Activated gamma-delta T cell (primary cell): ENCODE measurements around the gene HGF.

Experiments used
- DNase-seq: peaks from one replicate; lab custom pipeline; 2025; lab: John Stamatoyannopoulos, UW

Gene HGF

DNA sequence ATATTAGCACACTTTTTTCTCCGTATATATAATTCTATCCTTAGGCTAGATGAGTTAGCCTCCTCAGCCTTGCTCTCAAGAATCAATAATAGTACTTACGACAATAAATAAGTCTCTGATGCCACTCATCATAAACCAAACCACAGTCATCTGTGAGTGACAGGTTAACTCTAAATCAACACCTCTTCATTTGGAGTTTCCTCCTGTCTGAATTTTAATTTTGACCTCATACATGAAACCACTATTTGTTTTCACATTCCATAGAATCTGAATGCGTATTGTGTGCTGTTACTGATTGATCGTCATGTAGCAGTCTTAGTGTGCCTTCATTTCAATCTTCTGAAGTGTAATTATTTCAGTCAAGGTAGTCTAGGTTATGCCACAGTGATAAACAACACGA is 85.8 kb downstream of the HGF start:
- no peak for DNase-seq

DNA sequence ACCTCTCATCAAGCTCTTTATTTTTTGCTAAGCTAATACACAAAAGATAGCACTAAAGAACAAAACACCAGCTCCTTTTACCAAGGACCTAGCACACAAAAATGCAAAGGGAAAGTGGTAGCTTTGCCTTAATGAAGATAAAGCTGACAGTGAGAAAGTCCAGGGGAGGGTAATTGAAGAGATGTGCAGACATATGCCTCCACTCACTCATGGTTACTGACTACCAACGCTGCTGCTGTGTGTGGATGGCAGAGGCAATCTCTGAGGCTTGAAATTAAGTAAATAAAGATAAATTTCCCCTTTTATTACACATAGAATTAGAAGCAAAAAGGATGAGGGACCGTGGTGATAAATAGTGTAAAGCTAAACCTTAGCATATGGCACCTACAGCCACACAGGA is 87.0 kb downstream of the HGF start:
- no peak for DNase-seq

GRCh38 chr7:81680120-81680519 is 89.7 kb downstream of the HGF start:
- DNase-seq = no peak

GRCh38 chr7:81676813-81677212 is 93.0 kb downstream of the HGF start:
- no peak for DNase-seq

DNA sequence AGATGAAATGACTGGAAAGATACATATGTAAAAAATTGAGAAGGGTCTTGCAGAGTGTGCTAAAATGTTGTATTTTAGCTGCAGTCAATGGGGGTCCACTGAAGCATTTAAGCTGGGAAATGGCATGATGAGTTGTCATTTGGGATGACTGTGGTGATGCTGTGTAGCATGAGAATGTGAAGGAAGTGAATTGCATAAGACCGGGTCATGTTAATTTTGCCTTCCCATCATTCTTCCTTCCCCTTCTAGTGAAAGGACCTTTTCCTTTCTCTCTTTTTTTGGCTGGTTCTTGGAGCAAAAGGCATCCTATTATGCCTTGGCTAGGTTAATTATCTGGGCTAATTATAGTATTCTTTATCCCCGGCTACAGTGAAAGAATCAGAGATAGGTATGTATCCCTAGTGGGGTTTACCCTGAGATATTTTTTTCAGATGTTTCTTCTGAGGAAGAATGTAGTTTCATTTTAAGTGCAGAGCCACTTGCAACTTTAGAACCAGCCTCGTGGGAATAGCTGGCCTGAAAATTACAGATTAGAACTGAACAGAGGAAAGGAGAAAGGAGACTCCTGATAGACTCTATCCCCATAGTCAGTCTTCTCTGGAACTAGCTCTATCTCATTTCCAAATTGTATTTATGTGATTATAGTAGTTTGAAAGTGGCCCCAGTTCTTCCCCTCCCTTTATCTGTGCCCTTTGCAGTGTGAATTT is 93.6 kb downstream of the HGF start:
- no peak for DNase-seq

- no peak for DNase-seq
Measured at GRCh38 chr7:81674431-81674830, 95.4 kb downstream of the HGF start.

GRCh38 chr7:81672872-81673271 is 97.0 kb downstream of the HGF start:
- no peak for DNase-seq

DNA sequence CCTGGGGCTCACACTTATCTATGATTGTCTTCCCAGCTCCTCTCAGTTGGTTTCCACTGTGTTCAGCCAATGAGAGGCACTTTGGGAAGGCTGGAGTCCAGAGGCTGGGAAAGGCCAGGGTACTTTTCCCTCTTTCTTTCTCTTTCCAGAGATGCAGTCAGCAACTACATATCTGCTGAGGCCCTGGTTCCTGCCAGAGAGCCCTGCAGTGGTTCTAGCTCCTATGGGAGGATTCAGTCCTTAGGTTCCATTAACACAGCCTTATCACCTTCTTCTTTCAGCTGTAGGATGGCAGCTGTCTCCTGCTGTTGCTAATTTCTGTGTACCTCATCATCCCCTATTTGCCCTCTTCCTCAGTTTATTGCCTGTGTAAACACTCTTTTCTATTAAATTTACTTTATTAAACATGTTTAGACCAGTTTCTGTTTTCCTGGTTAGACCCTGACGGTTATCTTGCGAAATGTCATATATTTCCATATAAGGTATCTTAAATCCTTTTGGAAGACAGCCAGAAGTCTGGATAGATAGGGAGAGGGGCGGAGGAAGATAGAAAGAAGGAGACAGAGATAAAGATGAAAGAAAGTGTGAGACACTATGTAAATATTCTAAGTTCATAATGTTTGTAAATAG is 100.3 kb downstream of the HGF start:
- no peak for DNase-seq

DNA sequence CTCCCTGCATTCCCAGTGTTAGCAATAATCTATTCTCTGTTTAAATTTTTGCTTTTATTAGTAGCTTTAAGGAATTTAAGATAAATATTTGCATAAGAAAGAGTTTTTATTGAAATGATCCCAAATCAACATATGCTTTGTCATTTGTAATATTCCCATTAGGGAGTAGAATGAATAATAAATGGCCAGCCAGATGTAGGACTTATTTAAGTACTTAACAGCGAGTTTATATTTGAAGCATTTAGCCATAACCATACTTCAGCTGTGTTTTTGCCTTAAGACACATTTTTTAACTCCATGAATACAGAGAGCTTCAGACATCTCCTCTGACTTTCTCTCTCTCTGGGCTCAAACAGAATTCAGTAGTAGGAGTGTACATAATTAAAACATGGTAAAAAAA is 103.6 kb downstream of the HGF start:
- DNase-seq = no peak

- DNase-seq = no peak
Measured at GRCh38 chr7:81665236-81665635, 104.6 kb downstream of the HGF start.

GRCh38 chr7:81664304-81664703 is 105.5 kb downstream of the HGF start:
- no peak for DNase-seq

DNA sequence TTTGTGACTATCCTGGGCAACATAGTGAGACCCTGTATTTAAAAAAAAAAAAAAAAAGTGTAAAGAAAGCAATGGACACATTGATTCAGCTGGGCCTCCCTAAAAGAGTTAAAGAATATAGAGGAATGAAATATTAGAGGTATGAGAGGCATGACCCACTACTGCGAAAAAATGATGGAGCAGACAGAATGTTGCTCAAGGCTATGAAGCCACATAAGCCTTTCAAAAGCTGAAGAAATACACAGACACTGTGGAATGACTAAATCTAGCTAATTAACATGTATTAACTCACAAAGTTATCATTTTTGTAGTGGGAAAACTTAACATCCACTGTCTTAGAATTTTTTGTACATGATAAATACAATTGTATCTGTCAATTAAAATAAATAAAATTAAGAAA is 107.3 kb downstream of the HGF start:
- no peak for DNase-seq

DNA sequence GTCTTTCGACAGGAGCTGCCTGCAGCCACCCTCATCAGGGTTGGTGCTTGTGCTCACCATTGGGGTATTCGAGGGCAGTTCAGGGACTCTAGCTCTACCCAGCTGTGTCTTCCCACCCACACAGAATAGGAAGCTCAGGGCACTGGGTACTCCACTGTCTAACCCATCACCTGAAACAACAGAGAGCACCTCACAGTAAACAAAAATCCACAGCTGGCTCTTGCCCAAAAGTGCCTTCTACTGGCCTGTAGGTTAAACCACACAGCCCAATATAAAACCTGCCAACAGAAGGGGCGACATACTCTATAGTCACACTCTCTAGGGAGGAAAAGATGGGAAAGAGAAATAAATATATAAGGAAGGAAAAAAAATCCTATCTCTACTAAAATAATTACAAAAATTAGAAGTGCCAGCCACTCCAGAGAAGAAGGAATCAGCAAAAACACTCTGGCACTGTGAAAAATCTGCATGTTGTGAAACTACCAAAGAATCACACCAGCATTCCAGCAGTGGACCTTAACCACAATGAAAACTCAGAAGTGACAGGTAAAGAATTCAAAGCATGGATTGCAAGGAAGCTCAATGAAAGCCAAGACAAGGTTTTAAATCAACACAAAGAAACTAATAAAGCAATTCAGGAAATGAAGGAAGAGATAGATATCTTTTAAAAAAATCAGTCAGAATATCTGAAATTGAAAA is 110.0 kb downstream of the HGF start:
- DNase-seq = no peak

DNA sequence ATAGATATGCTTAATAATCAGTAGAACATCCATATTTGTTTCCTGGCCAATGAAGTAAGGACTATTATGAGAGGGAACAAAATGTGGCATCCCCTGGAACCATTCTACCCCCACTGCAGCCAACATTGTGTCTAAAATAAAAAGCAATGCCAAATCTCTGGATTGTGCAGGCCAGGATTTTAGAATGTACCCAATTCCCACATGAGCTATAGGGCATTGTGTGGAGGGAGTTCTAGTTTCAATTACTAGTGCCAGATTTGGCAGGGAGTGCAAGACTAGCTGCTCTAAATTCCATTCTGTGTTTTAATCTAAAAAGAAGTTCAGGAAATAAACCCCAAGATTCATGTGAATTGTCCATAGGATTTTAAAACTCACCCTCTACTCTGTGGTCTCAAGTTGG is 112.3 kb downstream of the HGF start:
- no peak for DNase-seq

- DNase-seq = no peak
Measured at GRCh38 chr7:81655271-81655670, 114.6 kb downstream of the HGF start.

DNA sequence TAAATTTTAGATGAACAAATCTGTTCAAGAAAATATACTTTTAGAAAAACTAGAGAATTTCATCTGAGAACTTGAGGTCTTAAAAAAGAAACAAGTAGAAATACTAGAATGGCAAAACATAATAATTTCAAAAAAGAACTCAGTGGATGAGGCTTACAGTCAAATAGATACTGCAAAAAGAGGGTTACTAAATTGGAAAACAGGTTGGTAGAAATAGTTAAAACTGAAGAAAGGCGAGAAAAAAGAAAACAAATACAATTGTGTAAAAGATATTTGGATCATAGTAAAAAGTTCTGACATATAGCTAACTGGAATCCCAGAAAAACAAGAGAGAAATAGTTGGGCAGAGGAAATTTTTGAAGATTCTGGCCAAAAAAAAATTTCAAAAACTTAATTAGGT is 117.6 kb downstream of the HGF start:
- no peak for DNase-seq
